GM19395 (cell line): Measurements from ENCODE around the gene DNER.
A peak's percentile ranks its signal among the peaks of the same experiment; 100 is the strongest.
"Not testable (repeated sequence)": the region's sequence is repeated elsewhere in the genome, so short reads cannot be mapped to it uniquely, and the experiment has no call there.

Experiments
- ATAC-seq: cut with Tn5 transposase; IDR thresholded peaks from one replicate; pipeline ENCODE4 v1.9.1; 2021; ENCODE audit warnings: mild to moderate bottlenecking, moderate library complexity; ENCODE audit not compliant: unreplicated experiment

Gene DNER

GRCh38 chr2:229627728-229628127, 86.6 kb downstream of the DNER start:
- ATAC-seq, result no peak

- no peak for ATAC-seq
These were observed 91.6 kb downstream of the DNER start for GRCh38 chr2:229622495-229623355.

GRCh38 chr2:229620759-229621158, 93.6 kb downstream of the DNER start:
- no peak for ATAC-seq

- no peak for ATAC-seq
These were observed 94.1 kb downstream of the DNER start for GRCh38 chr2:229620289-229620688.

- no peak for ATAC-seq
These were observed 97.9 kb downstream of the DNER start for GRCh38 chr2:229616433-229616832.

- not testable (repeated sequence) for ATAC-seq
These were observed 100.3 kb downstream of the DNER start for GRCh38 chr2:229614021-229614420.

GRCh38 chr2:229612384-229612971, 101.9 kb downstream of the DNER start:
- no peak for ATAC-seq

GRCh38 chr2:229611360-229611759, 103.0 kb downstream of the DNER start:
- ATAC-seq, result no peak

- ATAC-seq, result no peak
These were observed 103.5 kb downstream of the DNER start for GRCh38 chr2:229610872-229611271.

- no peak for ATAC-seq
These were observed 104.0 kb downstream of the DNER start for GRCh38 chr2:229610333-229610732.

GRCh38 chr2:229601936-229602335, 112.4 kb downstream of the DNER start:
- ATAC-seq, result no peak

- ATAC-seq, result no peak
These were observed 113.0 kb downstream of the DNER start for GRCh38 chr2:229601396-229601795.

GRCh38 chr2:229598227-229598626, 116.1 kb downstream of the DNER start:
- ATAC-seq, result no peak

GRCh38 chr2:229596796-229597195, 117.6 kb downstream of the DNER start:
- ATAC-seq, result no peak

- ATAC-seq, result no peak
These were observed 122.7 kb downstream of the DNER start for GRCh38 chr2:229591611-229592010.

GRCh38 chr2:229586746-229587705, 127.3 kb downstream of the DNER start:
- peak; percentile 88 for ATAC-seq

- no peak for ATAC-seq
These were observed 128.3 kb downstream of the DNER start for GRCh38 chr2:229586012-229586411.

GRCh38 chr2:229582151-229582550, 132.2 kb downstream of the DNER start:
- no peak for ATAC-seq

GRCh38 chr2:229578052-229578846, 136.1 kb downstream of the DNER start:
- no peak for ATAC-seq

- no peak for ATAC-seq
These were observed 138.6 kb downstream of the DNER start for GRCh38 chr2:229575569-229576315.
